Measurements from ENCODE around the gene DNAJC25.
"Not testable (repeated sequence)": the region's sequence is repeated elsewhere in the genome, so short reads cannot be mapped to it uniquely, and the experiment has no call there.

DNAJC25 gene
- 3.7 to 10.5 (median 5.8) reads per million in 3 experiments for total RNA-seq

DNA sequence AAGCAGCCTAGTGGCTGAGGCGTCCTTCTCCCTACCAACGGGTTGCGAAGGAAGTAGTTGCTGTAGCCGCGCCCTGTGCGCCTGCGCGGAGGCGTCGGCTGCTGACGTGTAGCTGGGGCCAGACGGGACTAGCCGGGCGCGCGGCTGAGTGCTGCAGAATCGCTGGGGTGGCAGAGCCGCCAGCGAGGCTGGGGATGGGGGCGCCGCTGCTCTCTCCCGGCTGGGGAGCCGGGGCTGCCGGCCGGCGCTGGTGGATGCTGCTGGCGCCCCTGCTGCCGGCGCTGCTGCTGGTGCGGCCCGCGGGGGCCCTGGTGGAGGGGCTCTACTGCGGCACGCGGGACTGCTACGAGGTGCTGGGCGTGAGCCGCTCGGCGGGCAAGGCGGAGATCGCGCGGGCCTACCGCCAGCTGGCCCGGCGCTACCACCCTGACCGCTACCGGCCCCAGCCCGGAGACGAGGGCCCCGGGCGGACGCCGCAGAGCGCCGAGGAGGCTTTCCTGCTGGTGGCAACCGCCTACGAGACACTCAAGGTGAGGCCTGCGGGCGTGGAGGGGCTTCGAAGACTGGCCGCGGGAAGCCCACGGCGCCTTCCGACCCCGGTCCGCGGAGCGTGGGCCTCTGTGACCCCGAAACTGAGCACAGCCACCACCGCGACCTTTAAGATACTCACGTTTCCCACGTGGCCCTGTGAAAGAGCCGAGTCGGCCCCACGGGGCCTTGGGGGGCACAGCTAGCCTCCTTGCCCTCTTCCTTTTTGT is at the start of gene DNAJC25:
Gene DNAJC25, plus strand, starts transcription at position 121 of the 758 bp plus-strand sequence. Its CDS starts 74 bp downstream, at position 195.
- DNase-seq = peak; percentile 98

GRCh38 chr9:111582888-111583287 is 48.2 kb upstream of the DNAJC25 start:
- no peak for DNase-seq

DNA sequence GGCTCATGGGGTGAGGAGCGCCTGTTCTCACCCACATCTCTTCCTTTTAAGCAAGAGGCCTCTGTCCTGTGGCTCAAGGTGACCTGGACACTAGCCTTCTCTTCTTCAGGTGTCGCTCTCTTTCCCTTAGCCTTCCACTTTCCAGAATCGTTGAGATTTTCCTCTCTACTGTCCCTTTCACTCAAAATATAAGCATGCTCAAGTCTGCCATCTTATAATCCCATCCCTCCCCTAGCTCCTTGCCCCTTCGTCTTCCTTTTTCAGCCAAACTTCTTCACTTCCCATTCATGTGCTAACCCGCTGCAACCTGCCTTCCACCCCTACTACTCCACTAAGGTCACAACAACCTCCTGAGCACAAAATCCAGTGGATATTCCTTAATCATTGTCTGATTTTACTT is 44.8 kb upstream of the DNAJC25 start:
- no peak for DNase-seq

GRCh38 chr9:111588846-111589245 is 42.3 kb upstream of the DNAJC25 start:
- no peak for DNase-seq

GRCh38 chr9:111597852-111598732 is 33.0 kb upstream of the DNAJC25 start:
- DNase-seq = peak; percentile 55

GRCh38 chr9:111598733-111599091 is 32.4 kb upstream of the DNAJC25 start:
- DNase-seq = no peak

- no peak for DNase-seq
Measured at GRCh38 chr9:111599092-111599954, 31.8 kb upstream of the DNAJC25 start, which contains the start of gene PTGR1. TSS of gene PTGR1 (minus strand) at chr9:111599647. CDS start at chr9:111597422, 2,225 bp downstream.

DNA sequence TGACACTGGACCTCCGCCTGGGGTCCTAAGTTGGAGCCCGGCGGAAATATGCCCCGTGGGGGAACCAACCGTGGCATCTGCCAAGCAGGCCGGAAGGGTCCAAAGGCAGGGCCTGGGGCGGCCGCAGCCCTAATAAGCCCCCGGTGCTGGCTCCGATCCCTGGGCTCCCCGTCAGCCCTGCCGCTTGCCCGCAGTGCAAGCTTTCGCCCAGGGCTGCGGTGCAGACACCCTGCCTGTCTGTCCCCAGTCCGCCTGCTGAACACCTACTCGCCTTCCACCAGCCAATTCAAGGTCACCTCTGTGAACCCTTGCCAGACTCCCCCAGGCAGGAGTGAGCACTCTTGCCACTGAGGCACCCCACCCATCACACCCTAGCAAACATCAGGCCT is 31.2 kb upstream of the DNAJC25 start:
- DNase-seq = no peak

DNA sequence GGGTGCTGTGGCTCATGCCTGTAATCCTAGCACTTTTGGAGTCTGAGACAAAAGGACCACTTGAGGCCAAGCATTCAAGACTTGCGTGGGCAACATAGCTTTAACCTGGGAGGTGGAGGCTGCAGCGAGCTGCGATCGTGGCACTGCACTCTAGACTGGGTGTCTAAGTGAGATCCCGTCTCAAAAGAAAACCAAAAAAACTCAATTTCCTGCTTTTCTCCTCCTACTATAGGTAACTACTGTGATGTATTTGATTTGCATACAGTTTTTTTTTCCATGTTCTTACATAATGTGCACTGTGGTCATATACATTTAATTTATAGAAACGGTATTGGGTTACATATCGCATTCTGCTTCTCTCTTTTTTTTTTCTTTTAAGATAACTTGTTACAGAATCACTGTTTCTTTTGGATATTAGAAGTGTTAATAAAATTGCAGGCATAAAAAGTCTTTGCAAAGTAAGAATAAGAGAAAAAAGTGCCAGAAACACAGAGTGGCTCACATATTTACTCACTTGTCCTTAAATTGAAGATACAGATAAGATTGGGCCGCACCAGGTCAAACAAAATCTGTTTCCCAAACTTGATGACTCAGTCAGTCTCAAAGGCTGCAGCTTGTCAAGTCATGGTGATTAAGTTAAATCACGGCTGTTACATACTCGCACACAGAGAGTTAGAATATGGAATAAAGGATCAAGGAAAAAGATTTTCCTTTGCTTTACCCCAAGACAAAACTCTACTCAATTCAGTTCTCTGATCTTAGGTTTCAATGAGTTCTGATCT is 29.7 kb upstream of the DNAJC25 start:
- DNase-seq = no peak

GRCh38 chr9:111603041-111603440 is 28.1 kb upstream of the DNAJC25 start:
- DNase-seq = no peak

DNA sequence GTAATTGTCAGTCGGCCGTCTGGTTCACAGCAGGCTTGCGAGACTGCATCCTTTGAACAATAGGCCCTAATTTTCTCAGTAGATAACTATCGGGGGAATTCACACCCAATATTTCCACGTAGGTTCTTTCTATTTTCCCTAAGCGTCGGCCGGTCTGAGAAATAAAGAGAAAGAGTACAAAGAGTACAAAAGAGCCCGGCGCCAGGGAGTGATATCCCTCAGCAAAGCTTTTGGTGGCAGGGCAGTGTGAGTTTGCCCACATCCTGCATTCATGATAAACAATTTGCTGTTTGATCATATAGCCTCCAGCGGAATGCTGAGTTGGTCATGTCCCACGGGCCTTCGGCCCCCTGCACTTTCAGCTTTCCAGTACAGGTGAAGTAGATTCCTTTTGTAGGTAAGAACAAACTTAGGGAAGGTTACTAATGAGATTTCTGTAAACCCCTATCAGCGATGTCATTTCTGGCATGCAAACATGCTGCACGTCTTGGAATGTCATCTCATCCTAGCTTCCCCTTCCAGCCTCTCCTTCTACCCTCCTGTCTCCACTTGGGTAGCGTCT is 27.0 kb upstream of the DNAJC25 start:
- no peak for DNase-seq

GRCh38 chr9:111605041-111605559 is 26.0 kb upstream of the DNAJC25 start:
- DNase-seq = no peak

DNA sequence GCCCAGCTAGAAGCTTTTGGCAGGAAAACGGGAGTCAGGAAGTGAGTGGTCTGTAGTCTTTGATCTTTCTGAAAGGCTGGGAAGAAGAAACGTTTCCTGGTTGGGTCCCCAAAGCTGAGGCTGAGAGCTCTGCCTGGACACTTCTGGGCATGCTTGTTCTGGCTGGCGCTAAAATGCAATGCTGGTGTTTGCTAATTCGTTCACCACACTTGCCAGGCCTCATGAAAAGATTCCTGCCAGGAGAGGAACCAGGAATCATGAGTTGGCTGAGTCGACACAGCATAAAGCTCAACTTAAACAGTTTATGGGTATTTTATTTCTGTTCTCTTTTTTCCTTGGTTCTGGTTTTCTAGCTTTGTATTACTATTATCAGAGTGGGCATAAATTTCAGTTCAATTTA is 21.0 kb upstream of the DNAJC25 start:
- no peak for DNase-seq

DNA sequence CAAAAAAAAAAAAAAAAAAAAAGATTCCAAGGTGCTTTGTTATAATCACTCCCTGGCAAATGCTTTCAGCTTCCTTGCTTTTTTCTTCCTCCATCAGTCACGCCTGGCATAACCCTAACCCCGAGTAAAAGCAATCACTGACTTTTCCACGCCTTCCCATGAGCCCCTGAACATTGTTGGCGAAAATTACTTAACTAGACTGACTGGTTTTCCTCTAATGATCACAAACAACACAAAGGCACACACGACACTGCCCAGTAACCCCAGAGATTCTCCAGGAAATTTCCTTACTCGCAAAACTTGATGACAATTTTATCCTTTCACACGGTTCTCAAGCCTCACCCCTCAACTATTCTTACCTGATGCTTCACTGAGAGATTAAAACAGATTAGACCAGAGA is 20.3 kb upstream of the DNAJC25 start:
- no peak for DNase-seq

- no peak for DNase-seq
Measured at GRCh38 chr9:111613436-111614040, 17.6 kb upstream of the DNAJC25 start.

DNA sequence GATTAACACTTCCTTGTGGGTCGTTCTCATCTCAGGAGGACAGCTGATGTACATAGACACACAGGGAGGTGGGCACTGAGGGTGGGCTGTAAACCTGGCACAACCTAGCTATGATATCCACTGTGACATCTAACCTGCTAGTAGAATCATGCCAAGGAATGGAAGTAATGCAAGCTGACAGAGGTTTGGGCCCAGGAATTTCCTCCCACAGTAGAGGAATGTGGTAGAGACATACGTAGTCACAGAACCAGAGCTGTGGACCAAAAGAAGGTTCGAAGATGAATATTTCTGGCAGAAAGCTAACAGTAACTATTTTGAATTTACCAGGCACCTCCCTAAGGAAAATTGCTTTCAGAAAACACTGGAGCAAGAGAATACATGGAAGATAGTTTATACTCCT is 15.2 kb upstream of the DNAJC25 start:
- no peak for DNase-seq

- not testable (repeated sequence) for DNase-seq
Measured at GRCh38 chr9:111617349-111617748, 13.8 kb upstream of the DNAJC25 start.

DNA sequence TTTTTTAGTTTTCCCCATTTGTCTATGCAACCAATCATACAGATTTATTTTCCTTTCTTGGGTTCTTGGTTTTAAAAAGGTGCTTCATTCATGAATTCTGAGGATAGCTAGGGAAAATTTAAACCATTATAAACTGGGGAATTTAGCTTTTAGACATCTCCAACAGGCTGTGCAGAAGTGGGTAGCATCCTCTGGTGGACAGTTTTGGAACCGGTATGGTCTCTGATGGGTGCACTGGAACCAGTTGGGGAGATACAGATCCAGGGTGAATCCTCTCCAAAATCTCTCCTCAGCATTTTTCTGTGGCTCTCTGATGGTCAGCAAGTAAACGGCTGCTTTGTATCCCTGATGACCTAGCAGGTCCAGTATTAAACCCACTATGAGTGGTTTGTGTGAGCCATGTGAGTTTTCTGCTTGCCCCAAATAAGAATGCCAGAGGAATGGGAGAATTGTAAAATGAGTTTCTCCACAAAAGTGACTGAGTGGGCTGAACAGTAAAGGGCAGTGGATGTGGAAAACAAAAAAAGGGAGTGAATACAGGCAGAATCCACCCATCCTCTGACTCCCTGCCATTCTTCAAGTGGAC is 9.1 kb upstream of the DNAJC25 start:
- no peak for DNase-seq

- no peak for DNase-seq
Measured at GRCh38 chr9:111622626-111623025, 8.5 kb upstream of the DNAJC25 start.

GRCh38 chr9:111627260-111627963 is 3.7 kb upstream of the DNAJC25 start:
- no peak for DNase-seq
